HG03460 (cell line): Measurements from ENCODE around the gene BLZF1.
"Not testable (repeated sequence)": the region's sequence is repeated elsewhere in the genome, so short reads cannot be mapped to it uniquely, and the experiment has no call there.

Experiments used
- ATAC-seq: cut with Tn5 transposase; IDR thresholded peaks from one replicate; pipeline ENCODE4 v1.9.1; 2021; ENCODE audit not compliant: unreplicated experiment

Gene BLZF1, protein sequence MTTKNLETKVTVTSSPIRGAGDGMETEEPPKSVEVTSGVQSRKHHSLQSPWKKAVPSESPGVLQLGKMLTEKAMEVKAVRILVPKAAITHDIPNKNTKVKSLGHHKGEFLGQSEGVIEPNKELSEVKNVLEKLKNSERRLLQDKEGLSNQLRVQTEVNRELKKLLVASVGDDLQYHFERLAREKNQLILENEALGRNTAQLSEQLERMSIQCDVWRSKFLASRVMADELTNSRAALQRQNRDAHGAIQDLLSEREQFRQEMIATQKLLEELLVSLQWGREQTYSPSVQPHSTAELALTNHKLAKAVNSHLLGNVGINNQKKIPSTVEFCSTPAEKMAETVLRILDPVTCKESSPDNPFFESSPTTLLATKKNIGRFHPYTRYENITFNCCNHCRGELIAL

DNA sequence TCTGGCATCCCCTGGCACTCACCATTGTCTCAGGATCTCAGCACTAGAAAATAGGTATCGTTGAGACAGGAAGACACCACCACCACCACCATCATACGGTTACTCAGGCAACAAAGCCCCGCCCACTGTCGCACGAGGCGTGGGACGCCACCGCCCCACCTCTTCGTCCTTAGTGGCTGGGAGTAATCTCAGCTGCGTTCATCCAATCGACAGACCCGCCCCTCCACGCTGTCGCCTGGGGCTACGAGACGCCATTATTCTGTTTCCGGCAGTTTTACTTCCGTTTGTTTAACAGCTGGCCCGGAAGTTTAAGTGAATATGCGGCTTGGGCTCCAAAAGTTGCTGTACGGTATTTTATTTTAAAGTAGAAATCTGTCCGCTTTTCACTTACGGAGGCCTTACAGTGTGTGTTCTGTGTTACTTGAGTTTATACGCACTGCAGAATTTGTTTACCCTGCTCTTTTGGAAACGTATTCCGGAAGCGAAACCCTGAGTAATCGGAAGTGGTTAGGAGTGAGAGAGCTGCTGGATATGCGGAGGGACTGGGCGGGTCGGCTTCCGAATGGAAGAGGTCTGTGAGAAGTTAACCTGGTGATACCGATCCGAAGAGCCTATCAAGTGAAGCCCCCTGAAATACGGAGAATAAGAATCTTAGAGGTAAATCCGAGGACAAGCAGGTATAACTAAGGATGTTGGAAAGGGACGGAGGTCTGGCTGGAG, at the start of gene BLZF1, which contains the start of gene NME7:
Gene BLZF1 (plus strand): TSS at position 510 of the 720 bp plus-strand sequence. CDS start 1,328 bp downstream, outside the sequence.
Gene NME7 (minus strand): TSS at position 112 of the 720 bp plus-strand sequence. CDS start 87 bp downstream, at position 25.
- peak; percentile 93 for ATAC-seq

DNA sequence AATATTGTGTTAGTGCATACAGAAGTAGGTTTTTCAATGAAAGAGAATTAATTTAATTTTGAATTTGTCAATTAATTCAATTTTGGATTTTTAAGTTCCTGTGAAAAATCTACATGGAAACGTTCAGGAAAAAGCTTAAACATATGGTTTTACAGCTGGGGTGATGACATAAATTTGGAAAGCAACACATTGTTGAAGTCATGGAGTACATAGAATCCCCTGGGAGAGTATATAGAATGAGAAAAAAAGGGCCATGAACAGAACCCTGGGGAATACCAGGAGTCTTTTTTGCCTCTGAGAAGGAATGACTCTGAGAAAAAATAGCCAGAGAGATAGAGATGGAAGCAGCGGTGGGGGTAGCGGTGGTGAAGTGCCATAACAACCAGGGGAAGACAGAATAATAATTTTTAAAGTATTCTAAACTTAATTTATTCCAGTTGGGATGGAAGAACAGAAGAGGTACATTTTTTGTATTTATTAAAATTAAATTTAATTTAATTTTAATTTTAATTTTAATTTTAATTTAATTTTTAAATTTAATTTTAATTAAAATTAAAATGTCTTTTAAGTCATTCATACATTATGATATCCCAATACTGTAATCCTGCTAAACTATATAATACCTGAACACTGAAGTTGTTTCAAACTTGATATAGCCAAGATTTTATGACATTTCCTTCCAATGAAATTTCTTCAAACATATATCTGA, 49.3 kb upstream of the BLZF1 start:
- no peak for ATAC-seq

DNA sequence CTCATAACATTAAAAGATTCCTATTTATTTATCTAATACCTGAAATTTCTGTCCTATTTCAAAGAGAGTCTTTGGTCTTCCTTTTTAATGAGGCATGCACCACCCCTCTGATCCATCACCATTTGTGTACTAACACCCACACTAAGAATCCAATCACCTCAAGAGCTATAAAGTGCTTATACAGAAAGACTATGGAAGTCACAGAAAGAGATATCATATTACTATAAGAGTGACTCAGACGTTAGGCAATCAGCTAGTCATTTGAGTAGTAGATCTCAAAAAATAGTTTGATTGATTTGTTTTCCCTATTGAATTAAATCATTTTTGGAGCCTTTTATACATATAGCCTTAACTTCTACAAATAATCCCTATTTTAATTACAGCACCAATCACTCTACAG, 46.5 kb upstream of the BLZF1 start:
- no peak for ATAC-seq

DNA sequence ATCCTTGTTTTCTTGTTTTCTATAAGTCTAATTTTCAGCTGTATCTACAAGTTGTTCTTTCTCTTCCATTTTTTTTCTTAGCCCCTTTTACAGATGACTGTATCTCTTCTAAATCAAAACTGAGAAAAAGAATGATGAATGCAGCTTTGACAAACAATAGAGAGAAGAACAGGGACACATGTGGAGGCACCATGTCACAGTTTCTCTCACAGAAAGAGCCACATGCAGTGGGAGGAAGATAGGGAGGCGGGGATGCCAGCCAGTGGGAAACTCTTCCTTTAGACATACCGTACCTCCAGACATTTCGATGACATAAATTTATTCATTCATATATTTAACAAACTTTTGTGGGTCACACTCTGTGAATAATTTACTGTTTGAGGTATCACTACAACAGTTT, 45.9 kb upstream of the BLZF1 start:
- ATAC-seq: no peak

DNA sequence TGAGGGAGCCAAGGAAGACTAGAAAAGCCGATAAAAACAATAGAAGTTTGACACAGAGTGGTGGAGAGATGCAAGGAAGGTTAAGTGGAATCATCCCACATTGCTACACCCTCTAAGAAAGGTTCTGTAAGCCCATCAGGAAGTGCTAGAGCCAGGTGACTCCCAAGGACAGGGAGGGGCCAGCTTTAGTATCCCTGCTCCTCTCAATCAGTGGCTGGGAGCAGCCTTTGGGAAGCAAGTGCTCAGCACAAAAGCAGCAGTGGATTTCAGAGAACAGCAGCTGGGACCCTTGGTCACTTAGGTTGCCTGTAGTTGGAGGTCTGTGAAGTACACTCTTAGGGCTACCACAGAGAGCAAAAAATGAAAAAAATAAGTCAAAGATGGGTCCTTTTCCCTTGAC, 42.9 kb upstream of the BLZF1 start:
- ATAC-seq: no peak

DNA sequence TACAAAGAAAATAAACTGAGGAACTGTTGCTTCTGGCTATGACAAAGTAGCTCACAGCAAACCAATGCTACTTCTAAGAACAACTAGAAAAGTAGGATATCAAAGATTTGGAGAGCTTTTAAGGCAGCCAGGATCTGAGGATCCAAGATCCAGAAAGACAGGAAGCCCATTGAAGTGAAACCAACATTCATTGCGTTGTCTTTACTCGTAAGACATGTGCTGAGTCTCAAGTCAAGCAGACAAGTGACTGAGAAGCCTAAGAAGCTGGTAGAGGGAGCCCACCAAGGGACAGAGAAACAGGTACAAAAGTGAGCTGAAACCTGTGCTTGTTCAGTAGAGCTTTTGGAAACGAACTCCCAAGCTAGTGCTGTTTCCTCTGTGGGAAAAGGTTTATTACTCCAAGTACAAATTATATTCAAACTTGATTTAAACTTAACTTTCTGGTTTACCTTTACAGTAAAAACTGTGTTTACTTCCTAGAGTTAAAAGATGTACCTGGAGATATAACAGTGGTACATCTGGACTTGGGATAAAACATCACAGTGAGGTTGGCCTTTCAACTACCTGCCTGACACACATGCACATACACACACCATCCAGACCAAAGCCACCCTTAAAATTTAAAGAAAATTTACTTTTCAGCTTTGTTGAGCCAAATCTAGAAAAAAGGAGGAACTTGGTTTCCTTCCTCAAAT, 41.6 kb upstream of the BLZF1 start:
- ATAC-seq: peak; percentile 33

DNA sequence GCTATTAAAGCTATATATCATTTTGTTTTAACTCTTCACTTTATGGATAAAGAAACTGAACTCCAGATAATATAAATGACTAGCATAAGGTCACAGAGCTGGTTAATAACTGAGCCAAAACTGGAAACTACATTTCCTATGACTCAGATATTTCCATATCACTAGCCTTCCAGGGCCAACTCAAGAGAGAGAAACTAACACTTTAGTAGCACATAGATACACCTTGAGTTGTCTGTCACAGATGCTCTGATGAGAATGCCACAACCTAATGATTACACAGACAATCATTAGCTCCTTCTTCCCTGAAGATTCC, 41.1 kb upstream of the BLZF1 start:
- ATAC-seq: peak; percentile 97

DNA sequence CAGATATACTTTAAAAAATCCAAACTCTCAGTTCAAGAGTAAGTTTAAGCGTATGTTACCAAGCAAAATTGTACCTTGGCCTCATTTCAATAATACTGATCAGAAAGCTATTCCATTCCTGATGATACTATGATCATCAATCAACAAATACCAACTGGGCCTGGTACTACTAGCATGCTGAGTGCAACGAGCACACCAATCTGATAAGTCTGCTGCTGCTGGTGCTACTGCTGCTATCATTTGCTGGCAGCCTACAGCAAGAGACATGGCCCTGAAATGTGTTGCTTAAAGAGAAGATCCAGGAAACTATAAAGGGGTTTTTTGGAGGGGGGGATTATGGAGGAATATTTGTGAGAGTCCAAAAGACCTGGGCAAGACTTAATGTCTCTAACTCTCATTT, 40.1 kb upstream of the BLZF1 start:
- no peak for ATAC-seq

DNA sequence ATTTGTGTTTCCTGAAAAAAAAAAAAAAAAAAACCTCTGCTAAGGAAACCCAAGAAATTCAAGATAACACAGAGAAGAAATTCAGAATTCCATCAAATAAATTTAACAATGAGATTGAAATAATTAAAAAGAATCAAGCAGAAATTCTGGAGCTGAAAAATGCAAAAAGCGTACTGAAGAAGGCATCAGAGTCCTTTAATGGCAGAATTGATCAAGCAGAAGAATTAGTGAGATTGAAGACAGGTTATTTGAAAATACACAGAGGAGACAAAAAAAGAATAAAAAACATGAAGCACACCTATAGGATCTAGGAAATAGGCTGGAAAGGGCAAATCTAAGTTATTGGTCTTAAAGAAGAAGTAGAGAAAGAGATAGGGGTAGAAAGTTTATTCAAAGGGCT, 38.6 kb upstream of the BLZF1 start:
- no peak for ATAC-seq

DNA sequence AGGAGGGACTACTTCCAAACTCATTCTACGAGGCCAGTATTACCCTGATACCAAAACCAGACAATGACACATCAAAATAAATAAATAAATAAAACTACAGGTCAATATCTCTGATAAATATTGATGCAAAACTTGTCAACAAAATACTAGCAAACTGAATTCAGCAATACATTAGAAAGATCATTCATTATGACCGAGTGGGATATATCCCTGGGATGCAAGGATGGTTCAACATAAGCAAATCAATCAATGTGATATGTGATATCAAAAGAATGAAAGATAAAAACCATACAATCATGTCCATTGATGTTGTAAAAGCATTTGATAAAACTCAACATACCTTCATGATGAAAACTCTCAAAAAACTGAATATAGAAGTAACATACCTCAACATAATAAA, 37.1 kb upstream of the BLZF1 start:
- ATAC-seq: no peak

DNA sequence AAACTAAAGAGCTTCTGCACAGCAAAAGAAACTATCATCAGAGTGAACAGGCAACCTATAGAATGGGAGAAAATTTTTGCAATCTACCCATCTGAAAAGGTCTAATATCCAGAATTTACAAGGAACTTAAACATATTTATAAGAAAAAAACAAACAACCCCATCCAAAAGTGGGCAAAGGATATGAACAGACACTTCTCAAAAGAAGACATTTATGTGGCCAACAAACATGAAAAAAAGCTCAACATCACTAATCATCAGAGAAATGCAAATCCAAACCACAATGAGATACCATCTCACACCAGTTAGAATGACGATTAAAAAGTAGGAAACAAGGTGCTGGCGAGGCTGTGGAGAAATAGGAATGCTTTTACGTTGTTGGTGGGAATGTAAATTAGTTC, 33.3 kb upstream of the BLZF1 start:
- ATAC-seq: not testable (repeated sequence)

DNA sequence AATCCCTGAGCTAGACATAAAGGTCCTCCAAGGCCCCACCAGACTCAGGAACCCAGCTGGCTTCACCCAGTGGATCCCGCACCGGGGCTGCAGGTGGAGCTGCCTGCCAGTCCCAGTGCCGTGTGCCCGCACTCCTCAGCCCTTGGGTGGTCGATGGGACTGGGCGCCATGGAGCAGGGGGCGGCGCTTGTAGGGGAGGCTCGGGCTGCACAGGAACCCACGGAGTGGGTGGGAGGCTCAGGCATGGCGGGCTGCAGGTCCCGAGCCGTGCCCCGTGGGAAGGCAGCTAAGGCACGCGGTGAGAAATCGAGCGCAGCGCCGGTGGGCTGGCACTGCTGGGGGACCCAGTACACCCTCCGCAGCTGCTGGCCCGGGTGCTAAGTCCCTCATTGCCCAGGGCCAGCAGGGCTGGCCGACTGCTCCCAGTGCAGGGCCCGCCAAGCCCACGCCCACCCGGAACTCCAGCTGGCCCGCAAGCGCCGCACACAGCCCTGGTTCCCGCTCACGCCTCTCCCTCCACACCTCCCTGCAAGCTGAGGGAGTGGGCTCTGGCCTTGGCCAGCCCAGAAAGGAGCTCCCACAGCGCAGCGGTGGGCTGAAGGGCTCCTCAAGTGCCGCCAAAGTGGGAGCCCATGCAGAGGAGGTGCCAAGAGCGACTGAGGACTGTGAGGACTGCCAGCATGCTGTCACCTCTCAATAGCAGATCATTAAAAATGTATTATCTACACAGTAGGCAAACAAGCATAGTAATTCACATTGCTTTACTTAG, 30.9 kb upstream of the BLZF1 start:
- ATAC-seq: not testable (repeated sequence)

DNA sequence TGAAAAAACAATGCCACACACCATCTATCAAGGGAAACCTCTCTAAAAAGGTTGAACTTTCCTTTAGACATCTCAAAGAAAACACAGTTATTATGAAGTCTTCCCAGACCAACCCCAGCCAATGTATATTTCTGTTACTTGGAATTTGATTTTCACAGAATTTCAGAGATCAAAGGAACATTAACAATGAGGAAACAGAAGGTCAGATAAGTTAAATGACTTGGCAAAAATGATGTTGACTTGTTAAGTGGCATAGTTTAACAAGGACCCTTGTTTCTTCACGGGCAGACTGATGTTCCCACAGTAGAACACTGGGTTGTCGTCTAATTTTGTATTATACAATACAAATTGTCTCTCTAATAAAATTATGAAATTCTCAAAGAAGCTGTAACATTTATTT, 29.4 kb upstream of the BLZF1 start:
- no peak for ATAC-seq

DNA sequence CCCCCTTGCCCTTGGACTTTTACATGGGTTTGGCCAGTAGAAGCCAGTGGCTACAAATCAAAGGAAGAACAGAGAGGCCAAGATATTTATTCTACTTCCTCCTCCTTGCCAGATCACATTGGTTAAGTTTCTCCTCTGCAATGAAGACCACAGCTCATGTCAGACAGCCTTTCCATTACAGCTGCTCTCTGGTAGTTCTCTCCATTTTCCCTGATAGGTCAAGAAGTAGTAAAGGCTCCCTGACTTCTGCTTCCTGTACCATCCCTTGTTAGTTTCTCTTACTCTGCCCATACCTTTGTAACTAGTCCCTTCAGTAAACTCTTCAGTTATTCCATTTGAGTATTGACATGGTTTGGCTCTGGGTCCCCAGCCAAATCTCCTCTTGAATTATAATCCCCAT, 28.2 kb upstream of the BLZF1 start:
- no peak for ATAC-seq

DNA sequence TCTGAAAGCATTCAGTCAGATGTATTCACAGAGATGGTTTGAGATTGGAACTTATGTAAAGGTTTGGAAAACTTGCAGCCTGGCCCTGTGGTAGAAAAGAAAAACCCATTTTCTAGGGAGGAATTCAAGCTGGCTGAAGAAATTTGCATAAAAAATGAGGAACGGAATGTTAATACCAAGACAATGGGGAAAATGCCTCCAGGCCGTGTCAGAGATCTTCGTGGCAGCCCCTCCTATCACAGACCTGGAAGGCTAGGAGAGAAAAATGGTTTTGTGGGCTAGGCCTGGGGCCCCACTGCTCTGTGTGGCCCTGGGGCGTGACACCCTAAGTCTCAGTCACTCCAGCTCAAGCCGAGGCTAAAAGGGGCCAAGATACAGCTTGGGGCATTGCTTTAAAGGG, 27.1 kb upstream of the BLZF1 start:
- ATAC-seq: no peak

DNA sequence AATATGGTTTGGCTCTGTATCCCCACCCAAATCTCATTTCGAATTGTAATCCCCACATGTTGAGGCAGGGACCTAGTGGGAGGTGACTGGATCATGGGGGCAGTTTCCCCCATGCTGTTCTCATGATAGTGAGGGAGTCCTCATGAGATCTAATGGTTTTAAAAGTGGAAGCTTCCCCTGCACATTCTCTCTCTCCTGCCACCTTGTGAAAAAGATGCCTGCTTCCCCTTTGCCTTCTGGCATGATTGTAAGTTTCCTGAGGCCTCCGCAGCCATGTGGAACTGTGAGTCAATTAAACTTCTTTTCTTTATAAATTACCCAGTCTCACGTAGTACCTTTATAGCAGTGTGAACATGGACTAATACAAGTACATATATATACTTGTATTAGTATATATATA, 25.9 kb upstream of the BLZF1 start:
- not testable (repeated sequence) for ATAC-seq

DNA sequence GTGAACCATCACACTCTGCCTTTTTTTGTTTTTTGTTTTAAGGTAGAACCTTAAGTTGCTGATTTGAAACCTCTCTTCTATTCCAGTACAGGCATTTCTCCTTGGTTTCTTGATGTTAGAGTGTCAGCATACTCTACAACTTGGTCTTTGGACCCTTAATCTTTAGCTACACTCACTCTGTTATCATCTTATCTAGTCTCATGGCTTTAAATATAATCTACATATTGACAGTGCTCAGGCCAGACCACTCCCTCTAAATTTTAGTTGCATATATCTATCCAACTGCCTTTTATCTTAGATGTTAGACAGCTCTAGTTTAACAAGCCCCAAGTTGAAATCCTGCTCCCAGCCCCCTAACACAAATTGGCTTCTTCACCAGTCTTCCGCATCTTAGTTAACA, 22.5 kb upstream of the BLZF1 start:
- no peak for ATAC-seq

DNA sequence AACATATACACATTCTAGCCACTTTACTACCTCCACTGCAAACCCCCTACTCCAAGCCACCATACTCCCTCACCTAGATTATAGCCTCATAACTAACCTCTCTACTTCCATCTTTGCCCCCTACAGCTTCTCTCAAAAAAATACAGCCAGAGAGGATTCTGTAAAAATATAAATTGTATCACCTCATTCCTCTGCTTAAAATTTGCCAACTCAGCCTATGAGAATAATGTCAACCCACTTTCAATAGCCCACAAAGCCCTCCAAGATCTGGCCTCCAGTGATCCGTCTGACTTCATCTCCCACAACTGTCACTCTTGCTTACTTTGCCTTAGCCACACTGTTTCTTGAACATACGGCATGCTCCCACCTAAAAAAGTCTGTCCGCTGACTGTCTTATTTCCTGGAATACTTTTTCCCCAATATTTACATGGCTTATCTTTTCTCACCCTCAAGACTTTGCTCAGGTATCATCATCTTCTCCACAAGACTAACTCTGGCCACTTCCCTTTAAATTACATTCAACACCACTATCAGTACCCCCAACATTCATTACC, 21.9 kb upstream of the BLZF1 start:
- ATAC-seq: no peak

DNA sequence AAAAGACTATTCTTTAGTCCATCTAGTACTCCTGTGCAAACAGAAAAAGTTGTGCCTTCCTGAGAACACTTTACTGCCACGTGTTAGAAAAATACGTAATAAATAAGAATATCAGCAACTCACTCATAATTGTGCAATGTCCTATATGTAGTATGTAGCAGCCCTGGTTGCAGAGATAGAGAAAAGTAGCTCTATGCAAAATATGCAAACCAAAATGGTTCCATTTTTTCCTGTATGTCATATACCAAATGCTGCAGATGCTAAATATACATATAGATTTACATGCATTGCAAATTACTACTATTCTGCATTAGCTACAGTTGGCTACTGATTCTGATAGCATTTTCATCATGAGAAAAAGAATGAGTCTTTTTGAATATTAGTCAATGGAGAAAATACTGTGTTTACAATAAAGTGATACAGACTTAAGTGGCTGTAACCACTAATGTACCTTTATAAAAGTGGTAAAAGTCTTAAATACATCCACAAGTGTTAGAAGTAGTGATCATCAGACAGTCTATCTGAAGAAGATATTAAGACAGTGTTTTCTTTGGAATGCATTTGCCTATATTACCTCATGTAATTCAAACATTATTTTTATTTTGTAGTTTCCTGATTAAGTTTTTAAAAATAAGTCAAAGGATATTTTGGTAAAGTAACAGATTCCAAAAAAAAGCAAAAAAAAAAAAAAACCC, 20.2 kb upstream of the BLZF1 start:
- ATAC-seq: no peak
